HG02973 (cell line): Measurements from ENCODE around the gene CDHR2.
"Not testable (repeated sequence)": the region's sequence is repeated elsewhere in the genome, so short reads cannot be mapped to it uniquely, and the experiment has no call there.

Source experiments
- ATAC-seq: cut with Tn5 transposase; IDR thresholded peaks from one replicate; pipeline ENCODE4 v1.9.1; 2021; ENCODE audit warnings: moderate library complexity; ENCODE audit not compliant: unreplicated experiment

CDHR2 gene

GRCh38 chr5:176541338-176542134 is 7.6 kb upstream of the CDHR2 start:
- no peak for ATAC-seq

- ATAC-seq = no peak
Measured at GRCh38 chr5:176542135-176542595, 7.0 kb upstream of the CDHR2 start.

DNA sequence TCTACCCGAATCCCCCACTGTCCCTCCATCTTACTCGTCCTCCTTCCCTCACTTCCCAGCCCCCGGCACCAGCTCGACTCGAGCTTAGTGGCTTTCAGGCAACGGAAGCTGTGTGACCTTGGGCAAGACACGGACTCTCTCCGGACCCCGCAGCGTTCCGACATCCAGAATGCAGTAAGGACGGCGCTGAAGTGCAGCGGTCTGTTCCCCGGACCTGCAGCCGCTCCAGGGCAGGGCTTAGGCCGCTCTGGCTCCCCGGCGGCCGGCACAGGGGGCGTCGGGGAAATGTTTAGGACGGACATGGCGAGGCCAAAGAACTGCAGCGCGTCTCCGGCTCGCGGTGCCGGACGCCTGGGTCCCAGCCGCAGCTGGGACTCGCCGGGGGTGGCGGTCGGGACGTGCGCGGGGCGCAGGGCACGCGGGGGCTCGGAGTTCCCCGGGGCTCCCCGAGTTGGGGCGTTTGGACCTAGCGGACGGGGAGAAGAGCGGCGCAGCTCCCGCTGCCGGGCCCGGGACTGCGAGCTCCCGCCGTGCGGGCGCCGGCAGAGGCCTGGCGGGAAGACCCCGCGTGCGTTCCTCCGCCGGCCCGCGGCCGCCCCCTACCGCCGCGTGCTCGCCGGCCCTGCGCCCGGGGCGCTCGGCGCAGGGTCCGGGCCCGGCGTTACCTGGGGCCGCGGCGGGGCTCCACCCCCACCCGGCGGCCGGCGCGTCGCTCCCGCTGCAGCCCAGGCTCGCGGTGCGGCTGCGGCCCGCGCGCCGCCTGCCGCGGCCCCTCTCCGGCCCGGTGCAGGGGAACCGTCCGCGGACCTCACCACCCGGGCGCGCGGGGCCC is 6.3 kb upstream of the CDHR2 start:
- peak; percentile 33 for ATAC-seq

DNA sequence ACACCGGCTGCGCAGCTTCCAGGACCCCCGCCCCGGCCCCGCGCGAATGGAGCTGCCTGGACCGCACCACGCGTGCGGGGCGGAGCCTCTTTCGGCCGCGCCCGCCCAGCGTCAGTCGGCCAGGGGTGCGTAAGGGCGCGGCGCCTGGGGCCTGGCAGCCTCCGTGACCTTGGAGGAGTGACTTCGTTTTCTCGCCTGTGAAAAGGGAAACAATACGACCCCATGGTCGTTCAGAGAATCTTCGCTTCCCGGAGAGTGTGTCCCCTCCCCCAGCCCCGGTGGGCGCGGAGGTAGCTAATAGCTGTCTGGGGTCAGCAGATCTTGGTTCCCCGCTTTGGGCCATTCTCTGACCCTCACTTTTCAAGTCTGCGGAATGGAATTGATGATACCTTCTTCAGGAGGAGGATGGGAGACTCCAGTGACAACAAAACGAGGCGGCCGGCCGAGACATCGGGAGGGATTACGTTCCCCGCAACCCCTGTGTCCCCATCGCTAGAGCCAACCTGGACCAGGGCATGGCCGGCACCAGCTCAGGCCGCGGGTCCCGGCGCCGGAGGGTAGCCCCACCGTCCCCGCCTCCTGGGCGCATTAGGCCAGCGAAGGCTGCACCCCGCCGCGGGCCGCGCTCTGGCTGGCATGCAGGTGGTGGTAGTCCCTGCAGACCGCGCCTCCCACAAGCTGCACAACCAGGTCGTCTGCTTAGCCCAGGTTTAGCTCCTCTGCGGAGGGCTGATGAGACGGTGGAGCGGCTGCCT is 5.5 kb upstream of the CDHR2 start:
- peak; percentile 51 for ATAC-seq

GRCh38 chr5:176545388-176545736 is 3.8 kb upstream of the CDHR2 start:
- ATAC-seq = no peak

DNA sequence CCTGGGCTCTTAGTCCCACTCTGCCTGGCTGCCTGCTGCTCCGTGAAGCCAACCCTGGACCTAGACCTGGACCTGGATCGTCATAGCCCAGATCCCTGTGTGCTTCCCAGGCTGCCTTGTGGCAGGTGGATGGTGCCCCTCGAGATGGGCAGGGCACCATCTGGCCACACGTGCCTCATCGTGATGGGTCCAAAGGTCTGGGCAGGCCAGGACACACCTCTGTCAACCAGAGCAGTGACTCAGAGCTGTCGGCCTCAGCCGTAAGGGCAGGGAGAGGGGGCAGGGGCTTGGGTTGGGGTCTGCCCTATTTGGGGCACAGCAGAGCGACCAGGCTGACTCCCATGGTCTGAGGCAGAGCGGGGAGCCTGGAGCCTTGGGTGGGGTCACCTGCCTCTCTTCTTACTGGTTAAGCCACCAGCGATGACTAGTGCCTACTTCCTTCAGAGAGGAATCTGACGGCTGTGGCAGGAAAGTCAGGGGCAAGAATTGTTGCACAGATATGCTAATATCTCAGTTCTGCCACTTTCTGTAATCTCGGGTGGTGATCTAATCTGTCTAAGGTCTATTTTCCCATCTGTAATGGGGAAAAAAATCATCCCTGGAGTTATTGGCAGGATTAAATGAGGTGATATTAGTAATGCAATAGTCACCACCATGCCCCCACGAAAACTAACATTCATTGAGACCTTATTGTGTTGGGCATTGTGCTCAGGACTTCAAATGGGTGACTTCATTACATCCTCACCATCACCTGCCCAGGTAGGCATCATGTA is 3.2 kb upstream of the CDHR2 start:
- no peak for ATAC-seq

- no peak for ATAC-seq
Measured at GRCh38 chr5:176547802-176548201, 1.3 kb upstream of the CDHR2 start.

GRCh38 chr5:176549871-176550270 is 729 bp downstream of the CDHR2 start:
- no peak for ATAC-seq

GRCh38 chr5:176550275-176550831 is 1.2 kb downstream of the CDHR2 start:
- no peak for ATAC-seq

- ATAC-seq = not testable (repeated sequence)
Measured at GRCh38 chr5:176550937-176551336, 1.8 kb downstream of the CDHR2 start.

DNA sequence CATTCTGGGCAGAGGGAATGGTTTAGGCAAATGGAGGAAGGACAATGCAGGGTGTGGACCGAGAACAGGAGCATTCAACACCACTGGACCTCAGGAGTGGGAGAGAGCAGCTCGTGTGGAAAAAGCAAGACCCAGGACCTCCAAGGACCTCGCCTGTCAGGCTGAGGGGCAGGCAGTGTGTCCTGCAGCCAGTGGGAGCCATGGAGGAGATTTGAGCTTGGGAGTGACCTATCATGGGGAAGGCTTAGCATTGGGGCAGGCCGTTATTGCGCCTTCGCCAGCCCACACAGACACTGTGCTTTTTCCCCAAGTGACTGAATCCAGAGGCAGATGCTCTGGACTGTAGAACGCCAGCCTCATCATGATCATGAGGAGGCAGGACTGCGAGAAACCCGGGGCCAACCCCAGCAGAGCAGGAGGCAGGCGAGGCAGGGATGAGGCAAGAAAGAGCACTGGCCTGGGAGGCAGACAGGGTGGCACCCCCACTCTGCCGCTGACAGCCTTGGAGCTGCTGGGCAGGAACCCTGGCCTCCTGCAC is 3.3 kb downstream of the CDHR2 start:
- ATAC-seq = no peak

- ATAC-seq = no peak
Measured at GRCh38 chr5:176553260-176554085, 4.3 kb downstream of the CDHR2 start.

- ATAC-seq = no peak
Measured at GRCh38 chr5:176557846-176558245, 8.7 kb downstream of the CDHR2 start.

GRCh38 chr5:176559683-176560082 is 10.5 kb downstream of the CDHR2 start:
- no peak for ATAC-seq

DNA sequence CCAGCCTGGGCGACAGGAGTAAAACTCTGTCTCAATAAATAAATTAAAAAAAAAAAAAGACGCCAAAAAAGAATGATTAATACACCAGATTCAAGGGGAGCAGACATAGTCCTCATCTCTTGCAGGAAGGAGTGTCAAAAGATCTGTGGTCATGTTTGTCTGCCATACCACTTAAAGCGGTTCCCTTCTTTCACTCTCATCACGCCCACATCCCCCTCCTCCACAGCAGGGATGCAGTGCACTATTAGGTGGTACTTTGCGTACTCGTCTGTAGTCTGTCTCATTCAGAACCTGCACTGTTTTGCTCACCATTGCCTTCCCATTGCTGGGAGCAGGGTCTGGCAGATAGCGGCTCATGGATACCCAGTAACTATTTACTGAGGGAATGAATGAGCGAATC is 11.2 kb downstream of the CDHR2 start:
- ATAC-seq = no peak

GRCh38 chr5:176561259-176561658 is 12.1 kb downstream of the CDHR2 start:
- ATAC-seq = no peak

DNA sequence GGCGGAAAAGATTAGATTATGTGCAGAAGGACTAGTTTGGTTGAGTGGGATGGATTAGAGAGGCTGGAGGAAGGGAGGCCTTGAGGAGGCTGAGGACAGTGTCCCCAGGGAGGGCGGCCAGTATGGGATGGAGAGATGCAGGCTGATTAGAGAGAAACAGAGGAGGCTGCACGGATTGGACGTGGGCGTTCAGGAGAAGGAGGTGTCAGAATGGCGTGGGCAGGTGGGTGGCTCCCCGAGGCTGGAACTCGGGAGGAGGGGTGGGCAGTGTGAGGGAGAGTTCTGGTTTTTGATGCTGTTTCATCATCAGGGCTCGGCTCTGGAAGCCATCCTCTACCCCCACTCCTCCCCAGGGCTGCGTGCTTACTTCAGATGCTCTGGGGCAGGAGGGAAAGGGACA is 13.0 kb downstream of the CDHR2 start:
- no peak for ATAC-seq

GRCh38 chr5:176564002-176564401 is 14.9 kb downstream of the CDHR2 start:
- ATAC-seq = no peak

- no peak for ATAC-seq
Measured at GRCh38 chr5:176565760-176566288, 16.7 kb downstream of the CDHR2 start.
